ENCODE results near the gene ACBD4. TPM values are rescaled to one million over a fixed set of nuclear protein-coding genes. Genes with fewer than 3 reads are reported as not detected.
A peak's percentile ranks its signal among the peaks of the same experiment; 100 is the strongest.

Gene ACBD4
- total and polyA plus RNA-seq, 2 of the 13 experiments (the other 11 are each of a cell fraction or from before 2014, with no cell fraction given), result 16.1 to 26.9 TPM

DNA sequence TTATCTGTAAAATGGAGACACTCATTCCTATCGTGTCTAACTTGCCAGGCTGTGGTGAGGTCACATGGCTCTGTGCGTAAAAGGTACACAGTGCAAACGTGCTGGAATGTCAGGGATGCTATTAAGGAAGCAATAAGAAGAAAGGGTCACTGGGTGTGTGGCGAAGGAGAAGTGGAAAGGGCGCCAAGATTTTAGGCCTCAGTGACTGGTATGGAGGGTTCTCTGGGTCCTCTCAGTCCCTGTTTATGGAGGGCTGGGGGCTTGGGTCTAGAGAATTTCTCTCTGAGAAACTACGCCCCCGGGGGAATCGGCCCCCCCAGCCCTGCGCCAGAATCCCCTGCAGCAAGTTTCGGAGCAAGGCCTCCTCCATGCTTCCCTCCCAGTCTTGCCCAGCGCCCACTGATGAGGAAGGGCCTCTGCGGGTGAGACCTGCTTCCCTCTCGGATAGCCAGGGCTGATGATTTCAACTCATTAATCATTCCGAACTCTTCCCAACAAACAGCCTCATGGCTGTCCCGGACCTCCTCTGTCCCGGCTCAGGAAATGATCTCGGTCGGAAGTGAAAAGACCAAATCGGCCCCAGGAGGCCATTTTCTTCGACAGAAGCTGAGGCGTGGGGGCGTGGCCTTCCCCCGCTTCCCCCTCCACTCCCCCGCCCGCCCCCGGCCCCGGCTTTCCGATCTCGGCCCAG lies 11.5 kb downstream of the ACBD4 start (continued):
- TF ChIP-seq, protein P1, sequence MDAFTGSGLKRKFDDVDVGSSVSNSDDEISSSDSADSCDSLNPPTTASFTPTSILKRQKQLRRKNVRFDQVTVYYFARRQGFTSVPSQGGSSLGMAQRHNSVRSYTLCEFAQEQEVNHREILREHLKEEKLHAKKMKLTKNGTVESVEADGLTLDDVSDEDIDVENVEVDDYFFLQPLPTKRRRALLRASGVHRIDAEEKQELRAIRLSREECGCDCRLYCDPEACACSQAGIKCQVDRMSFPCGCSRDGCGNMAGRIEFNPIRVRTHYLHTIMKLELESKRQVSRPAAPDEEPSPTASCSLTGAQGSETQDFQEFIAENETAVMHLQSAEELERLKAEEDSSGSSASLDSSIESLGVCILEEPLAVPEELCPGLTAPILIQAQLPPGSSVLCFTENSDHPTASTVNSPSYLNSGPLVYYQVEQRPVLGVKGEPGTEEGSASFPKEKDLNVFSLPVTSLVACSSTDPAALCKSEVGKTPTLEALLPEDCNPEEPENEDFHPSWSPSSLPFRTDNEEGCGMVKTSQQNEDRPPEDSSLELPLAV (CRISPR knock-in tag; conservative IDR thresholded peaks at IDR 0.05; ENCODE audit: low read depth), result no peak
- no peak for TF ChIP-seq RARG (CRISPR knock-in tag; IDR thresholded peaks at IDR 0.05; ENCODE audit: low read depth)
- TF ChIP-seq YY1 (IDR thresholded peaks at IDR 0.05; ENCODE audit: insufficient read depth, insufficient replicate concordance, low read depth, low read length), result peak; percentile 91
- TF ChIP-seq MIXL1 (CRISPR knock-in tag; IDR thresholded peaks at IDR 0.05), result no peak
- TF ChIP-seq, protein P2, sequence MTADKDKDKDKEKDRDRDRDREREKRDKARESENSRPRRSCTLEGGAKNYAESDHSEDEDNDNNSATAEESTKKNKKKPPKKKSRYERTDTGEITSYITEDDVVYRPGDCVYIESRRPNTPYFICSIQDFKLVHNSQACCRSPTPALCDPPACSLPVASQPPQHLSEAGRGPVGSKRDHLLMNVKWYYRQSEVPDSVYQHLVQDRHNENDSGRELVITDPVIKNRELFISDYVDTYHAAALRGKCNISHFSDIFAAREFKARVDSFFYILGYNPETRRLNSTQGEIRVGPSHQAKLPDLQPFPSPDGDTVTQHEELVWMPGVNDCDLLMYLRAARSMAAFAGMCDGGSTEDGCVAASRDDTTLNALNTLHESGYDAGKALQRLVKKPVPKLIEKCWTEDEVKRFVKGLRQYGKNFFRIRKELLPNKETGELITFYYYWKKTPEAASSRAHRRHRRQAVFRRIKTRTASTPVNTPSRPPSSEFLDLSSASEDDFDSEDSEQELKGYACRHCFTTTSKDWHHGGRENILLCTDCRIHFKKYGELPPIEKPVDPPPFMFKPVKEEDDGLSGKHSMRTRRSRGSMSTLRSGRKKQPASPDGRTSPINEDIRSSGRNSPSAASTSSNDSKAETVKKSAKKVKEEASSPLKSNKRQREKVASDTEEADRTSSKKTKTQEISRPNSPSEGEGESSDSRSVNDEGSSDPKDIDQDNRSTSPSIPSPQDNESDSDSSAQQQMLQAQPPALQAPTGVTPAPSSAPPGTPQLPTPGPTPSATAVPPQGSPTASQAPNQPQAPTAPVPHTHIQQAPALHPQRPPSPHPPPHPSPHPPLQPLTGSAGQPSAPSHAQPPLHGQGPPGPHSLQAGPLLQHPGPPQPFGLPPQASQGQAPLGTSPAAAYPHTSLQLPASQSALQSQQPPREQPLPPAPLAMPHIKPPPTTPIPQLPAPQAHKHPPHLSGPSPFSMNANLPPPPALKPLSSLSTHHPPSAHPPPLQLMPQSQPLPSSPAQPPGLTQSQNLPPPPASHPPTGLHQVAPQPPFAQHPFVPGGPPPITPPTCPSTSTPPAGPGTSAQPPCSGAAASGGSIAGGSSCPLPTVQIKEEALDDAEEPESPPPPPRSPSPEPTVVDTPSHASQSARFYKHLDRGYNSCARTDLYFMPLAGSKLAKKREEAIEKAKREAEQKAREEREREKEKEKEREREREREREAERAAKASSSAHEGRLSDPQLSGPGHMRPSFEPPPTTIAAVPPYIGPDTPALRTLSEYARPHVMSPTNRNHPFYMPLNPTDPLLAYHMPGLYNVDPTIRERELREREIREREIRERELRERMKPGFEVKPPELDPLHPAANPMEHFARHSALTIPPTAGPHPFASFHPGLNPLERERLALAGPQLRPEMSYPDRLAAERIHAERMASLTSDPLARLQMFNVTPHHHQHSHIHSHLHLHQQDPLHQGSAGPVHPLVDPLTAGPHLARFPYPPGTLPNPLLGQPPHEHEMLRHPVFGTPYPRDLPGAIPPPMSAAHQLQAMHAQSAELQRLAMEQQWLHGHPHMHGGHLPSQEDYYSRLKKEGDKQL (CRISPR knock-in tag; IDR thresholded peaks at IDR 0.05; ENCODE audit: low read depth), result no peak
- TF ChIP-seq RXRB (CRISPR knock-in tag; IDR thresholded peaks at IDR 0.05; ENCODE audit: borderline replicate concordance), result no peak
- no peak for TF ChIP-seq PCBP1 (IDR thresholded peaks at IDR 0.05; ENCODE audit: borderline replicate concordance, low read depth, low read length)
- no peak for TF ChIP-seq ZNF136 (CRISPR knock-in tag; IDR thresholded peaks at IDR 0.05; ENCODE audit: low read depth)
- TF ChIP-seq, protein P3, sequence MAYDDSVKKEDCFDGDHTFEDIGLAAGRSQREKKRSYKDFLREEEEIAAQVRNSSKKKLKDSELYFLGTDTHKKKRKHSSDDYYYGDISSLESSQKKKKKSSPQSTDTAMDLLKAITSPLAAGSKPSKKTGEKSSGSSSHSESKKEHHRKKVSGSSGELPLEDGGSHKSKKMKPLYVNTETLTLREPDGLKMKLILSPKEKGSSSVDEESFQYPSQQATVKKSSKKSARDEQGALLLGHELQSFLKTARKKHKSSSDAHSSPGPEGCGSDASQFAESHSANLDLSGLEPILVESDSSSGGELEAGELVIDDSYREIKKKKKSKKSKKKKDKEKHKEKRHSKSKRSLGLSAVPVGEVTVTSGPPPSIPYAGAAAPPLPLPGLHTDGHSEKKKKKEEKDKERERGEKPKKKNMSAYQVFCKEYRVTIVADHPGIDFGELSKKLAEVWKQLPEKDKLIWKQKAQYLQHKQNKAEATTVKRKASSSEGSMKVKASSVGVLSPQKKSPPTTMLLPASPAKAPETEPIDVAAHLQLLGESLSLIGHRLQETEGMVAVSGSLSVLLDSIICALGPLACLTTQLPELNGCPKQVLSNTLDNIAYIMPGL (CRISPR knock-in tag; IDR thresholded peaks at IDR 0.05; ENCODE audit: borderline replicate concordance in 1 of 2, low read depth in 1 of 2), result no peak
- TF ChIP-seq RFX3 (CRISPR knock-in tag; IDR thresholded peaks at IDR 0.05), result no peak
- TF ChIP-seq ZNF383 (CRISPR knock-in tag; IDR thresholded peaks at IDR 0.05; ENCODE audit: borderline replicate concordance), result no peak
- TF ChIP-seq ZFP90 (CRISPR knock-in tag; IDR thresholded peaks at IDR 0.05; ENCODE audit: borderline replicate concordance), result no peak
- TF ChIP-seq, protein P4, sequence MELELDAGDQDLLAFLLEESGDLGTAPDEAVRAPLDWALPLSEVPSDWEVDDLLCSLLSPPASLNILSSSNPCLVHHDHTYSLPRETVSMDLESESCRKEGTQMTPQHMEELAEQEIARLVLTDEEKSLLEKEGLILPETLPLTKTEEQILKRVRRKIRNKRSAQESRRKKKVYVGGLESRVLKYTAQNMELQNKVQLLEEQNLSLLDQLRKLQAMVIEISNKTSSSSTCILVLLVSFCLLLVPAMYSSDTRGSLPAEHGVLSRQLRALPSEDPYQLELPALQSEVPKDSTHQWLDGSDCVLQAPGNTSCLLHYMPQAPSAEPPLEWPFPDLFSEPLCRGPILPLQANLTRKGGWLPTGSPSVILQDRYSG (CRISPR knock-in tag; IDR thresholded peaks at IDR 0.05), result no peak
- TF ChIP-seq ZNF775 (CRISPR knock-in tag; IDR thresholded peaks at IDR 0.05; ENCODE audit: borderline replicate concordance), result no peak
- TF ChIP-seq, protein P5, sequence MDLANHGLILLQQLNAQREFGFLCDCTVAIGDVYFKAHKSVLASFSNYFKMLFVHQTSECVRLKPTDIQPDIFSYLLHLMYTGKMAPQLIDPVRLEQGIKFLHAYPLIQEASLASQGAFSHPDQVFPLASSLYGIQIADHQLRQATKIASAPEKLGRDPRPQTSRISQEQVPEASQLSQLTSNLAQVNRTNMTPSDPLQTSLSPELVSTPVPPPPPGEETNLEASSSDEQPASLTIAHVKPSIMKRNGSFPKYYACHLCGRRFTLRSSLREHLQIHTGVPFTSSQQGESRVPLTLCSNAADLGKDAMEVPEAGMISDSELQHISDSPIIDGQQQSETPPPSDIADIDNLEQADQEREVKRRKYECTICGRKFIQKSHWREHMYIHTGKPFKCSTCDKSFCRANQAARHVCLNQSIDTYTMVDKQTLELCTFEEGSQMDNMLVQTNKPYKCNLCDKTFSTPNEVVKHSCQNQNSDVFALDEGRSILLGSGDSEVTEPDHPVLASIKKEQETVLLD (CRISPR knock-in tag; IDR thresholded peaks at IDR 0.05; ENCODE audit: low read depth), result no peak
- no peak for TF ChIP-seq TOE1 (CRISPR knock-in tag; IDR thresholded peaks at IDR 0.05)
